H1 (cell line): Measurements from ENCODE around the gene CPSF4L.

ENCODE experiments used
- CHD2 ChIP-seq: IDR thresholded peaks from 2 replicates; pipeline ENCODE4 v1.6.1; 2012; ENCODE audit warnings: low read length, improper control_type of control experiment
- MAX ChIP-seq: IDR thresholded peaks from 2 replicates; pipeline ENCODE4 v1.6.1; 2012; ENCODE audit warnings: inconsistent platforms

- no peak for TF ChIP-seq CHD2
- no peak for TF ChIP-seq MAX
These were observed 28.9 kb upstream of the CPSF4L start for GRCh38 chr17:73290399-73291259.
